ENCODE results near the gene BCR.

DNA sequence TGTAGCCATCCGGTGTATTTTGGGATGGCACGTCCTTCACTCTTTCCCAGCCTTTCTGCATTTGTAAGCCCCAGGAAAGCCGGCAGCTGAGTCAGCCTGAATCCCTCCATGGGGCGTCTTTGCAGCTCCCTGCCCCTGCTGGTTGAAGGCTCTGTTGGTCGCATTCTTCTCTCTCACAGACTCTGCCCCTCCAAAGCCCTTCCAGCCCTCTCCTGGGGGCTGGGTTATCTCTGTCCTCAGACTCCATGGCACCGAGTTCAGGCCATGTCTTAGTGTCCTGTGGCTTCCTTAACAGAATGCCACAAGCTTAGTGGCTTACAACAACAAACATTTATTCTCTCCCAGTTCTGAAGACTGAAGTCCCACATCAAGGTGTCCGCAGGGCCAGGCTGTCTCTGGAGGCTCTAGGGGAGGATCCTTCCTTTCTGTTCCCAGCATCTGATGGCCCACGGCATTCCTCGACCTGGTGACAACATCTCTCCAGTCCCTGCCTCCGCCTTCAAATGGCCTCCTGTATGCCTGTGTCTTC, 62.2 kb downstream of the BCR start:
- peak in 1 of 2 donors; percentile 29 for TF ChIP-seq CTCF (conservative IDR thresholded peaks at IDR 0.05 in 1 of 2, IDR thresholded peaks at IDR 0.05 in 1 of 2; ENCODE audit: low read depth in 1 of 2, low read length in 2 of 2)
- no peak for TF ChIP-seq EZH2 (IDR thresholded peaks at IDR 0.05; ENCODE audit: low read length, missing control alignments)
